Measurements from ENCODE around the gene RMND5A. TPM values are rescaled to one million over a fixed set of nuclear protein-coding genes. Genes with fewer than 3 reads are reported as not detected.

The RMND5A gene
- polyA plus RNA-seq, 1 donor from 2014 or later, result 36.3 TPM

DNA sequence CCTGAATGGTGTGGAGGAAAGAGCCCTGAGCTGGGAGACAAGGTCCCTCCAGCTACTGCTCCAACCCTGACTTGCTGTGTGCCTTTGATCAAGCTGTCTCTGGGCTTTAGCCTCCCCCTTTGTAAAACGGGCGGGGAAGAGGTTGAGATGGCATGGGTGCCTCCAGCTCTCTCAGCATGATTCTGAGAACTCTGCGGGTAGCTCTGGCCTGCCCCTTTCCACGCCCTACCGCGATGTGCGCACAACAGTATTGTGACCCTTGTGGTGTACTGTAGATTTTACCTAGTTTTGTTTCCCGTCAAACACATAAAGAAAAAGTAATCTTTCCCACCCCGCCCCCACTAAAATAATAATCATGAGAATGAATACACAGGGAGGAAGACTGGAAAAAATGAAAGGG lies 65.4 kb downstream of the RMND5A start:
- no peak overlapping the region for H3K9ac ChIP-seq (ENCODE audit: low read length)
- H3K9me3 ChIP-seq (ENCODE audit: low read length), result no peaks in the 10 kb centered on the region
- TF ChIP-seq EZH2 (IDR thresholded peaks at IDR 0.05; ENCODE audit: borderline replicate concordance, insufficient read depth, low read length, poor library complexity, severe bottlenecking) (no peak), SMC3 (conservative IDR thresholded peaks at IDR 0.05; ENCODE audit: poor library complexity) (no peak), MXI1 (conservative IDR thresholded peaks at IDR 0.05; ENCODE audit: poor library complexity, severe bottlenecking) (no peak), RAD21 (conservative IDR thresholded peaks at IDR 0.05) (no peak), EP300 (conservative IDR thresholded peaks at IDR 0.05; ENCODE audit: poor library complexity, severe bottlenecking) (no peak), POLR2AphosphoS5 (IDR thresholded peaks at IDR 0.05) (no peak), TAF1 (IDR thresholded peaks at IDR 0.05; ENCODE audit: low read depth) (no peak)
- TF ChIP-seq, protein P1, sequence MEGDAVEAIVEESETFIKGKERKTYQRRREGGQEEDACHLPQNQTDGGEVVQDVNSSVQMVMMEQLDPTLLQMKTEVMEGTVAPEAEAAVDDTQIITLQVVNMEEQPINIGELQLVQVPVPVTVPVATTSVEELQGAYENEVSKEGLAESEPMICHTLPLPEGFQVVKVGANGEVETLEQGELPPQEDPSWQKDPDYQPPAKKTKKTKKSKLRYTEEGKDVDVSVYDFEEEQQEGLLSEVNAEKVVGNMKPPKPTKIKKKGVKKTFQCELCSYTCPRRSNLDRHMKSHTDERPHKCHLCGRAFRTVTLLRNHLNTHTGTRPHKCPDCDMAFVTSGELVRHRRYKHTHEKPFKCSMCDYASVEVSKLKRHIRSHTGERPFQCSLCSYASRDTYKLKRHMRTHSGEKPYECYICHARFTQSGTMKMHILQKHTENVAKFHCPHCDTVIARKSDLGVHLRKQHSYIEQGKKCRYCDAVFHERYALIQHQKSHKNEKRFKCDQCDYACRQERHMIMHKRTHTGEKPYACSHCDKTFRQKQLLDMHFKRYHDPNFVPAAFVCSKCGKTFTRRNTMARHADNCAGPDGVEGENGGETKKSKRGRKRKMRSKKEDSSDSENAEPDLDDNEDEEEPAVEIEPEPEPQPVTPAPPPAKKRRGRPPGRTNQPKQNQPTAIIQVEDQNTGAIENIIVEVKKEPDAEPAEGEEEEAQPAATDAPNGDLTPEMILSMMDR (IDR thresholded peaks at IDR 0.05; ENCODE audit: poor library complexity, severe bottlenecking), result no peak
- TF ChIP-seq, protein P2, sequence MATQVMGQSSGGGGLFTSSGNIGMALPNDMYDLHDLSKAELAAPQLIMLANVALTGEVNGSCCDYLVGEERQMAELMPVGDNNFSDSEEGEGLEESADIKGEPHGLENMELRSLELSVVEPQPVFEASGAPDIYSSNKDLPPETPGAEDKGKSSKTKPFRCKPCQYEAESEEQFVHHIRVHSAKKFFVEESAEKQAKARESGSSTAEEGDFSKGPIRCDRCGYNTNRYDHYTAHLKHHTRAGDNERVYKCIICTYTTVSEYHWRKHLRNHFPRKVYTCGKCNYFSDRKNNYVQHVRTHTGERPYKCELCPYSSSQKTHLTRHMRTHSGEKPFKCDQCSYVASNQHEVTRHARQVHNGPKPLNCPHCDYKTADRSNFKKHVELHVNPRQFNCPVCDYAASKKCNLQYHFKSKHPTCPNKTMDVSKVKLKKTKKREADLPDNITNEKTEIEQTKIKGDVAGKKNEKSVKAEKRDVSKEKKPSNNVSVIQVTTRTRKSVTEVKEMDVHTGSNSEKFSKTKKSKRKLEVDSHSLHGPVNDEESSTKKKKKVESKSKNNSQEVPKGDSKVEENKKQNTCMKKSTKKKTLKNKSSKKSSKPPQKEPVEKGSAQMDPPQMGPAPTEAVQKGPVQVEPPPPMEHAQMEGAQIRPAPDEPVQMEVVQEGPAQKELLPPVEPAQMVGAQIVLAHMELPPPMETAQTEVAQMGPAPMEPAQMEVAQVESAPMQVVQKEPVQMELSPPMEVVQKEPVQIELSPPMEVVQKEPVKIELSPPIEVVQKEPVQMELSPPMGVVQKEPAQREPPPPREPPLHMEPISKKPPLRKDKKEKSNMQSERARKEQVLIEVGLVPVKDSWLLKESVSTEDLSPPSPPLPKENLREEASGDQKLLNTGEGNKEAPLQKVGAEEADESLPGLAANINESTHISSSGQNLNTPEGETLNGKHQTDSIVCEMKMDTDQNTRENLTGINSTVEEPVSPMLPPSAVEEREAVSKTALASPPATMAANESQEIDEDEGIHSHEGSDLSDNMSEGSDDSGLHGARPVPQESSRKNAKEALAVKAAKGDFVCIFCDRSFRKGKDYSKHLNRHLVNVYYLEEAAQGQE (IDR thresholded peaks at IDR 0.05; ENCODE audit: borderline replicate concordance), result no peak
- H3K79me2 ChIP-seq (replicated peaks; ENCODE audit: insufficient read depth, low read length), result no peaks in the 10 kb centered on the region
- no peaks in the 10 kb centered on the region for H3K36me3 ChIP-seq (ENCODE audit: insufficient read depth, low read length)
- peaks cover 34% of the 10 kb centered on the region for H3K27me3 ChIP-seq (ENCODE audit: insufficient read depth, low read depth, low read length)
- H3K4me3 ChIP-seq (ENCODE audit: low read length), result no peak overlapping the region
- no peak overlapping the region for H2AFZ ChIP-seq (ENCODE audit: low read depth, low read length)
- no peak overlapping the region for H3K27ac ChIP-seq (ENCODE audit: low read length)
- H3F3A ChIP-seq (ENCODE audit: insufficient read depth, low read length, poor library complexity, severe bottlenecking), result no peaks in the 10 kb centered on the region
- no peaks in the 10 kb centered on the region for H3K9me2 ChIP-seq (ENCODE audit: insufficient read depth, low read length)
- no peaks in the 10 kb centered on the region for H4K20me1 ChIP-seq (ENCODE audit: insufficient read depth)
- no peak overlapping the region for H3K4me2 ChIP-seq (ENCODE audit: low read length)

DNA sequence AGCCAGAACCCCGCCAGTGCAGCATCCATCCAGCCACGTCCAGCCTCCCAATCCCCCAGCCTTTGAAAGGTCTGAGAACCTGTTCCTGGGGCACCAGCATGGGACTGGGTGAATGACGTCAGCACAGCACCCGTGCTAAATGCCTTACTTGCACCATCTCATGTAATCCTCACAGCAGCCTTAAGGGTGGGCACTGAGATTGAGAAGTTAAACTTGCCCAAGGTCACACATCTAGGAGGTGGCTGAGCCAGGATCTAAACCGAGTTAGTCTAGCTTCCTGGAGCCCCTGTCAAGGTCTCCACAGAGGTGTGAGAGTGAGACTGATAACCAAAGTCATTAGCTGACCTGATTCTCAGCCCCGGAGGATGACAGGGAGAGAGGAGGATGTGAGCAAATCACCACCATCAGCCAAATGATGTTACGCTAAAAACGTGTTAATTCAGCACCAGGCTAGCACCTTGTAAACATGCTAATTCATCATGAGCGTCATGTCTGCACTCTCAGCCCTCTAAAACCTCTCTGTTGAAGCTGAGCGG lies 66.0 kb downstream of the RMND5A start:
- Histone ChIP-seq H2AFZ (ENCODE audit: low read depth, low read length) (no peak overlapping the region), H3K4me3 (ENCODE audit: low read length) (no peak overlapping the region), H4K20me1 (ENCODE audit: insufficient read depth) (no peaks in the 10 kb centered on the region), H3K9me2 (ENCODE audit: insufficient read depth, low read length) (no peaks in the 10 kb centered on the region), H3K4me2 (ENCODE audit: low read length) (no peak overlapping the region), H3K9ac (ENCODE audit: low read length) (no peak overlapping the region), H3K27me3 (ENCODE audit: insufficient read depth, low read depth, low read length) (peaks cover 40% of the 10 kb centered on the region), H3K79me2 (replicated peaks; ENCODE audit: insufficient read depth, low read length) (no peaks in the 10 kb centered on the region), H3K36me3 (ENCODE audit: insufficient read depth, low read length) (no peaks in the 10 kb centered on the region), H3K9me3 (ENCODE audit: low read length) (no peaks in the 10 kb centered on the region), H3K27ac (ENCODE audit: low read length) (no peak overlapping the region), H3F3A (ENCODE audit: insufficient read depth, low read length, poor library complexity, severe bottlenecking) (no peaks in the 10 kb centered on the region)
- TF ChIP-seq POLR2AphosphoS5 (IDR thresholded peaks at IDR 0.05) (no peak), SMC3 (conservative IDR thresholded peaks at IDR 0.05; ENCODE audit: poor library complexity) (no peak), EZH2 (IDR thresholded peaks at IDR 0.05; ENCODE audit: borderline replicate concordance, insufficient read depth, low read length, poor library complexity, severe bottlenecking) (no peak), MXI1 (conservative IDR thresholded peaks at IDR 0.05; ENCODE audit: poor library complexity, severe bottlenecking) (no peak), TAF1 (IDR thresholded peaks at IDR 0.05; ENCODE audit: low read depth) (no peak), EP300 (conservative IDR thresholded peaks at IDR 0.05; ENCODE audit: poor library complexity, severe bottlenecking) (no peak), RAD21 (conservative IDR thresholded peaks at IDR 0.05) (no peak)
- TF ChIP-seq, protein P1 (IDR thresholded peaks at IDR 0.05; ENCODE audit: poor library complexity, severe bottlenecking), result no peak
- TF ChIP-seq, protein P2 (IDR thresholded peaks at IDR 0.05; ENCODE audit: borderline replicate concordance), result no peak

All from neural cell (in vitro differentiated cells).